WTC11 (cell line): ENCODE data around the gene PLXND1. TPM values are rescaled to one million over a fixed set of nuclear protein-coding genes. Genes with fewer than 3 reads are reported as not detected.

ENCODE experiments used
- ATAC-seq: fragments of 200-7000 bp; cut with Tn5 transposase; 2 replicates; pipeline ENCODE4 v1.10.0; 2021; ENCODE audit warnings: mild to moderate bottlenecking, moderate library complexity
- CTCF ChIA-PET: fragments of 300-600 bp; sonication (Branson Sonifier 250); formaldehyde crosslinking; loops from one replicate; lab custom pipeline; 2021; ENCODE audit warnings: antibody characterized with exemption; lab: Charles Lee
- POLR2A ChIA-PET: fragments of 350-600 bp; sonication (Branson Sonifier 250); formaldehyde crosslinking; loops from one replicate; lab custom pipeline; 2021; ENCODE audit warnings: antibody characterized with exemption; lab: Charles Lee
- DNase-seq: peaks from one replicate; pipeline ENCODE4 v3.0.0; 2021; ENCODE audit warnings: low spot score
- H3K27ac Mint-ChIP-seq: 2 replicates; pipeline ENCODE4 v1.8.0; 2021; ENCODE audit warnings: mixed read lengths
- H3K27me3 Mint-ChIP-seq: 2 replicates; pipeline ENCODE4 v1.8.0; 2021; ENCODE audit warnings: low read depth, mild to moderate bottlenecking, moderate library complexity, mixed read lengths
- H3K36me3 Mint-ChIP-seq: 2 replicates; pipeline ENCODE4 v1.8.0; 2021; ENCODE audit warnings: mixed read lengths
- H3K4me1 Mint-ChIP-seq: 2 replicates; pipeline ENCODE4 v1.8.0; 2022; ENCODE audit warnings: mixed read lengths
- H3K4me3 Mint-ChIP-seq: 2 replicates; pipeline ENCODE4 v1.8.0; 2021; ENCODE audit warnings: mild to moderate bottlenecking, moderate library complexity, mixed read lengths
- H3K9me3 Mint-ChIP-seq: 2 replicates; pipeline ENCODE4 v1.8.0; 2021; ENCODE audit warnings: mixed read lengths
- AFF4 ChIP-seq: sonication (generic); formaldehyde crosslinking; IDR thresholded peaks from 2 replicates; pipeline ENCODE4 v1.8.1; 2023; ENCODE audit warnings: mild to moderate bottlenecking, missing genetic modification reagents, borderline replicate concordance
- AR ChIP-seq: fragments of 250-450 bp; sonication (Bioruptor Pico); IDR thresholded peaks from 2 replicates; pipeline ENCODE4 v1.9.0; 2021; ENCODE audit warnings: mild to moderate bottlenecking
- CREM ChIP-seq: sonication (generic); formaldehyde crosslinking; IDR thresholded peaks from 2 replicates; pipeline ENCODE4 v1.8.1; 2022; ENCODE audit warnings: mild to moderate bottlenecking, missing genetic modification reagents, moderate library complexity
- E2F1 ChIP-seq: sonication (generic); formaldehyde crosslinking; IDR thresholded peaks from 2 replicates; pipeline ENCODE4 v1.8.0; 2022; ENCODE audit warnings: mild to moderate bottlenecking, missing genetic modification reagents
- GTF2I ChIP-seq: fragments of 250-450 bp; sonication (Bioruptor Pico); conservative IDR thresholded peaks from 2 replicates; pipeline ENCODE4 v1.4.0; 2021; ENCODE audit warnings: mild to moderate bottlenecking
- HMGA2 ChIP-seq: fragments of 250-450 bp; sonication (Bioruptor Pico); IDR thresholded peaks from 2 replicates; pipeline ENCODE4 v1.4.0; 2021; ENCODE audit warnings: mild to moderate bottlenecking, moderate library complexity
- KAT7 ChIP-seq: sonication (generic); formaldehyde crosslinking; IDR thresholded peaks from 2 replicates; pipeline ENCODE4 v1.8.1; 2023; ENCODE audit warnings: missing genetic modification reagents, mild to moderate bottlenecking, borderline replicate concordance
- NR1H2 ChIP-seq: sonication (generic); formaldehyde crosslinking; IDR thresholded peaks from 2 replicates; pipeline ENCODE4 v1.9.0; 2021; ENCODE audit warnings: mild to moderate bottlenecking, moderate library complexity, missing genetic modification reagents
- NR2C2 ChIP-seq: sonication (generic); formaldehyde crosslinking; IDR thresholded peaks from 2 replicates; pipeline ENCODE4 v1.8.0; 2022; ENCODE audit warnings: mild to moderate bottlenecking, missing genetic modification reagents
- NR3C1 ChIP-seq: sonication (generic); formaldehyde crosslinking; conservative IDR thresholded peaks from 2 replicates; pipeline ENCODE4 v1.8.1; 2023; ENCODE audit warnings: low read depth, mild to moderate bottlenecking, missing genetic modification reagents
- RELA ChIP-seq: sonication (generic); formaldehyde crosslinking; IDR thresholded peaks from 2 replicates; pipeline ENCODE4 v1.8.1; 2022; ENCODE audit warnings: missing genetic modification reagents, mild to moderate bottlenecking, borderline replicate concordance
- SMAD4 ChIP-seq: sonication (generic); formaldehyde crosslinking; IDR thresholded peaks from 2 replicates; pipeline ENCODE4 v1.8.0; 2022; ENCODE audit warnings: mild to moderate bottlenecking, missing genetic modification reagents
- STAT6 ChIP-seq: sonication (generic); formaldehyde crosslinking; conservative IDR thresholded peaks from 2 replicates; pipeline ENCODE4 v1.8.1; 2023; ENCODE audit warnings: mild to moderate bottlenecking, low read depth, missing genetic modification reagents, moderate library complexity
- TCF7 ChIP-seq: sonication (generic); formaldehyde crosslinking; IDR thresholded peaks from 2 replicates; pipeline ENCODE4 v1.8.0; 2022; ENCODE audit warnings: mild to moderate bottlenecking, low read depth, missing genetic modification reagents, moderate library complexity
- ZNF232 ChIP-seq: sonication (generic); formaldehyde crosslinking; IDR thresholded peaks from 2 replicates; pipeline ENCODE4 v1.8.0; 2022; ENCODE audit warnings: mild to moderate bottlenecking, missing genetic modification reagents
- ZNF263 ChIP-seq: sonication (generic); formaldehyde crosslinking; IDR thresholded peaks from 2 replicates; pipeline ENCODE4 v1.8.1; 2022; ENCODE audit warnings: low read depth, mild to moderate bottlenecking, moderate library complexity, missing genetic modification reagents
- ZNF281 ChIP-seq: sonication (generic); formaldehyde crosslinking; IDR thresholded peaks from 2 replicates; pipeline ENCODE4 v1.8.0; 2023; ENCODE audit warnings: mild to moderate bottlenecking, missing genetic modification reagents
- ZNF416 ChIP-seq: fragments of 250-450 bp; sonication (Bioruptor Pico); IDR thresholded peaks from 2 replicates; pipeline ENCODE4 v1.9.0; 2021; ENCODE audit warnings: mild to moderate bottlenecking, inconsistent platforms
- total RNA-seq: library from RNA; stranded (reverse); gene quantifications from 3 replicates; pipeline ENCODE4 v1.2.3, GENCODE V29; 2021

Gene PLXND1
- total RNA-seq, 1 experiment from 2014 or later = 56.7 TPM

- TF ChIP-seq STAT6 (no peak), E2F1 (CRISPR knock-in tag) (no peak), NR3C1 (CRISPR knock-in tag) (no peak), GTF2I (no peak), AFF4 (no peak), ZNF232 (CRISPR knock-in tag) (no peak)
These were observed 71.4 kb downstream of the PLXND1 start (continued) for GRCh38 chr3:129535075-129535474.

GRCh38 chr3:129534428-129535027, 71.9 kb downstream of the PLXND1 start:
- H3K27ac Mint-ChIP-seq = no peak overlapping the region
- DNase-seq (no peak), ATAC-seq (no peak)
- no peaks in the 10 kb centered on the region for H3K27me3 Mint-ChIP-seq
- TF ChIP-seq NR2C2 (CRISPR knock-in tag) (no peak), TCF7 (CRISPR knock-in tag) (no peak), NR1H2 (CRISPR knock-in tag) (no peak), AR (CRISPR knock-in tag) (no peak), KAT7 (CRISPR knock-in tag) (no peak), SMAD4 (CRISPR knock-in tag) (no peak)
- CTCF ChIA-PET = interaction anchor here (0.9 to 1.8 kb wide), 2 partner anchors 13 to 45 kb away, joined by 3 to 9 read pairs; no protein-coding TSS in a partner anchor
- H3K4me3 Mint-ChIP-seq = no peak overlapping the region
- H3K9me3 Mint-ChIP-seq = no peaks in the 10 kb centered on the region
- peaks cover 43% of the 10 kb centered on the region for H3K4me1 Mint-ChIP-seq
- no peaks in the 10 kb centered on the region for H3K36me3 Mint-ChIP-seq
- POLR2A ChIA-PET = no interaction called here

- ATAC-seq (no peak), DNase-seq (no peak)
- CTCF ChIA-PET = interaction anchor here (1.8 kb wide), 1 partner anchor 43 kb away, joined by 9 read pairs; no protein-coding TSS in a partner anchor
- Mint-ChIP-seq H3K27ac (no peak overlapping the region), H3K36me3 (no peaks in the 10 kb centered on the region), H3K9me3 (no peaks in the 10 kb centered on the region), H3K27me3 (no peaks in the 10 kb centered on the region), H3K4me3 (no peak overlapping the region), H3K4me1 (peaks cover 37% of the 10 kb centered on the region)
- POLR2A ChIA-PET = no interaction called here
- TF ChIP-seq CREM (CRISPR knock-in tag) (no peak), HMGA2 (CRISPR knock-in tag) (no peak), ZNF263 (CRISPR knock-in tag) (no peak), NR3C1 (CRISPR knock-in tag) (no peak), ZNF281 (CRISPR knock-in tag) (no peak), RELA (CRISPR knock-in tag) (no peak), ZNF416 (CRISPR knock-in tag) (no peak)
These were observed 73.1 kb downstream of the PLXND1 start for GRCh38 chr3:129533406-129533805.
